GM21360 (cell line): Measurements from ENCODE around the gene HOXD9.

Experiments
- ATAC-seq: cut with Tn5 transposase; IDR thresholded peaks from one replicate; pipeline ENCODE4 v1.9.1; 2021; ENCODE audit warnings: mild to moderate bottlenecking, moderate library complexity; ENCODE audit not compliant: unreplicated experiment

HOXD9 gene

GRCh38 chr2:176137252-176137580 is 14.7 kb downstream of the HOXD9 start:
- ATAC-seq, result no peak

- ATAC-seq, result no peak
Measured at GRCh38 chr2:176137906-176138305, 15.4 kb downstream of the HOXD9 start.

- ATAC-seq, result no peak
Measured at GRCh38 chr2:176138526-176138922, 16.0 kb downstream of the HOXD9 start.

- ATAC-seq, result no peak
Measured at GRCh38 chr2:176138923-176139660, 16.6 kb downstream of the HOXD9 start.

- ATAC-seq, result no peak
Measured at GRCh38 chr2:176139661-176140512, 17.4 kb downstream of the HOXD9 start.

GRCh38 chr2:176140513-176141317 is 18.2 kb downstream of the HOXD9 start:
- peak; percentile 88 for ATAC-seq

GRCh38 chr2:176142281-176142680 is 19.8 kb downstream of the HOXD9 start:
- no peak for ATAC-seq

GRCh38 chr2:176145085-176145969 is 22.8 kb downstream of the HOXD9 start:
- ATAC-seq, result no peak

- no peak for ATAC-seq
Measured at GRCh38 chr2:176146101-176146500, 23.6 kb downstream of the HOXD9 start.

- no peak for ATAC-seq
Measured at GRCh38 chr2:176146645-176147044, 24.1 kb downstream of the HOXD9 start.

GRCh38 chr2:176147210-176147799 is 24.8 kb downstream of the HOXD9 start:
- no peak for ATAC-seq

GRCh38 chr2:176147800-176148496 is 25.4 kb downstream of the HOXD9 start:
- ATAC-seq, result no peak

- no peak for ATAC-seq
Measured at GRCh38 chr2:176148751-176149421, 26.4 kb downstream of the HOXD9 start.

GRCh38 chr2:176149481-176149938 is 27.0 kb downstream of the HOXD9 start:
- no peak for ATAC-seq

- no peak for ATAC-seq
Measured at GRCh38 chr2:176149939-176150583, 27.5 kb downstream of the HOXD9 start.

GRCh38 chr2:176150584-176151441 is 28.3 kb downstream of the HOXD9 start:
- ATAC-seq, result no peak
